Uterus (tissue), 4 donors: ENCODE measurements around the gene GRK5. TPM values are rescaled to one million over a fixed set of nuclear protein-coding genes. Genes with fewer than 3 reads are reported as not detected.

ENCODE experiments used
- DNase-seq, 2 donors: peaks; one replicate each; pipeline ENCODE4 v3.0.0-alpha.2; 2019 to 2020
- H3K27ac ChIP-seq, 2 donors: fragments of 200-600 bp; sonication (generic); 1 replicate in 1 of 2; 2 replicates in 1 of 2; pipeline ENCODE4 v1.5.1; 2016 to 2018
- H3K27me3 ChIP-seq, 2 donors: fragments of 200-600 bp; sonication (generic); one replicate each; pipeline ENCODE4 v1.5.1; 2018 to 2019; ENCODE audit warnings: control low read depth in 1 of 2
- H3K36me3 ChIP-seq, 2 donors: fragments of 200-600 bp; sonication (generic); one replicate each; pipeline ENCODE4 v1.5.1; 2019; ENCODE audit warnings: control low read depth in 1 of 2
- H3K4me1 ChIP-seq, 2 donors: fragments of 200-600 bp; sonication (generic); one replicate each; pipeline ENCODE4 v1.5.1; 2018 to 2019; ENCODE audit warnings: control low read depth in 1 of 2
- H3K4me3 ChIP-seq, 2 donors: fragments of 200-600 bp; sonication (generic); 1 replicate in 1 of 2; 2 replicates in 1 of 2; pipeline ENCODE4 v1.5.1; 2018 to 2019; ENCODE audit warnings: mild to moderate bottlenecking in 1 of 2
- H3K9me3 ChIP-seq, 2 donors: fragments of 200-600 bp; sonication (generic); one replicate each; pipeline ENCODE4 v1.5.1; 2019; ENCODE audit warnings: control low read depth in 1 of 2
- CTCF ChIP-seq, 4 experiments: fragments of 200-600 bp in 2 of 4; fragments of 450-650 bp in 2 of 4; sonication (generic) in 2 of 4; IDR thresholded peaks; one replicate each; pipeline ENCODE4 v1.5.1; 2016 to 2019; ENCODE audit warnings: antibody characterized with exemption in 4 of 4, mild to moderate bottlenecking in 2 of 4, moderate library complexity in 1 of 4
- POLR2A ChIP-seq, 2 donors: fragments of 450-650 bp; IDR thresholded peaks; one replicate each; pipeline ENCODE4 v1.6.1; 2016; ENCODE audit warnings: antibody characterized with exemption in 2 of 2, mild to moderate bottlenecking in 1 of 2, moderate library complexity in 1 of 2
- intact Hi-C: fragments of 100-400 bp; cut with DNase I; formaldehyde crosslinking; loops from one replicate; pipeline ENCODE4 v1.15.1; 2023; ENCODE audit warnings: low total_unique reads
- total RNA-seq, 4 donors: library from RNA; depleted of rRNA in 3 of 4; stranded (reverse); fragments of >200 nt in 3 of 4; gene quantifications; one replicate each; pipeline versions ENCODE4 v1.1.0 to v1.2.4, GENCODE V29; 2014 to 2023
- donor health status: DM: yes; HTN: yes; CAD: no.

The GRK5 gene
- total RNA-seq, 4 donors from 2014 or later = 11.6 to 34.6 (median 14.1) TPM

GRCh38 chr10:119465085-119465484 lies 257.7 kb downstream of the GRK5 start:
- Histone ChIP-seq H3K9me3 (no peaks in the 10 kb centered on the region), H3K4me3 (no peak overlapping the region), H3K27ac (no peak overlapping the region), H3K36me3 (no peaks in the 10 kb centered on the region), H3K4me1 (no peaks in the 10 kb centered on the region), H3K27me3 (no peaks in the 10 kb centered on the region)
- DNase-seq = no peak
- intact Hi-C loops = no loop called here
- TF ChIP-seq CTCF (IDR thresholded peaks at IDR 0.05) = no peak
- no peak for TF ChIP-seq POLR2A (IDR thresholded peaks at IDR 0.05)

GRCh38 chr10:119466076-119466475 lies 258.7 kb downstream of the GRK5 start:
- DNase-seq = no peak
- TF ChIP-seq CTCF (IDR thresholded peaks at IDR 0.05) (no peak), POLR2A (IDR thresholded peaks at IDR 0.05) (no peak)
- H3K36me3 ChIP-seq = no peaks in the 10 kb centered on the region
- no peak overlapping the region for H3K4me3 ChIP-seq
- H3K9me3 ChIP-seq = no peaks in the 10 kb centered on the region
- H3K4me1 ChIP-seq = no peaks in the 10 kb centered on the region
- no peaks in the 10 kb centered on the region for H3K27me3 ChIP-seq
- intact Hi-C loops = no loop called here
- H3K27ac ChIP-seq = no peak overlapping the region

GRCh38 chr10:119466655-119467054 lies 259.3 kb downstream of the GRK5 start:
- no peak overlapping the region for H3K4me3 ChIP-seq
- DNase-seq = no peak
- no peaks in the 10 kb centered on the region for H3K27me3 ChIP-seq
- no peaks in the 10 kb centered on the region for H3K4me1 ChIP-seq
- H3K27ac ChIP-seq = no peak overlapping the region
- H3K36me3 ChIP-seq = no peaks in the 10 kb centered on the region
- H3K9me3 ChIP-seq = no peaks in the 10 kb centered on the region
- TF ChIP-seq CTCF (IDR thresholded peaks at IDR 0.05) = no peak
- TF ChIP-seq POLR2A (IDR thresholded peaks at IDR 0.05) = no peak
- intact Hi-C loops = no loop called here

GRCh38 chr10:119468542-119469324 lies 261.4 kb downstream of the GRK5 start:
- DNase-seq = no peak
- H3K9me3 ChIP-seq = no peaks in the 10 kb centered on the region
- no peak overlapping the region for H3K4me3 ChIP-seq
- no peaks in the 10 kb centered on the region for H3K27me3 ChIP-seq
- TF ChIP-seq CTCF (IDR thresholded peaks at IDR 0.05) (no peak), POLR2A (IDR thresholded peaks at IDR 0.05) (no peak)
- no peaks in the 10 kb centered on the region for H3K4me1 ChIP-seq
- intact Hi-C loops = no loop called here
- no peak overlapping the region for H3K27ac ChIP-seq
- H3K36me3 ChIP-seq = no peaks in the 10 kb centered on the region

- intact Hi-C loops = no loop called here
- no peak for TF ChIP-seq POLR2A (IDR thresholded peaks at IDR 0.05)
- TF ChIP-seq CTCF (IDR thresholded peaks at IDR 0.05) = no peak
- Histone ChIP-seq H3K4me1 (no peaks in the 10 kb centered on the region), H3K36me3 (no peaks in the 10 kb centered on the region), H3K4me3 (no peak overlapping the region), H3K27me3 (no peaks in the 10 kb centered on the region), H3K9me3 (no peaks in the 10 kb centered on the region), H3K27ac (no peak overlapping the region)
- no peak for DNase-seq
These were observed 261.9 kb downstream of the GRK5 start for GRCh38 chr10:119469325-119469707.
